HepG2 (cell line): ENCODE data around the gene RPS6KA5. TPM values are rescaled to one million over a fixed set of nuclear protein-coding genes. Genes with fewer than 3 reads are reported as not detected.

Experiments used
- CREB1 ChIP-seq, 2 experiments: fragments of 450-650 bp in 1 of 2; IDR thresholded peaks; 2 replicates each; pipeline ENCODE4 v1.6.1; 2016 to 2017; ENCODE audit warnings: control low read depth in 1 of 2, mild to moderate bottlenecking in 1 of 2, missing compliant biosample characterization in 1 of 2, missing genetic modification characterization in 1 of 2
- GMEB1 ChIP-seq: sonication (generic); formaldehyde crosslinking; IDR thresholded peaks from 2 replicates; pipeline ENCODE4 v1.5.1; 2020; ENCODE audit warnings: missing genetic modification reagents, mild to moderate bottlenecking, borderline replicate concordance
- GMEB2 ChIP-seq: IDR thresholded peaks from 2 replicates; pipeline ENCODE4 v1.6.1; 2016; ENCODE audit warnings: missing biosample characterization, missing genetic modification reagents, low read depth
- HIC2 ChIP-seq: sonication (generic); formaldehyde crosslinking; IDR thresholded peaks from 2 replicates; pipeline ENCODE4 v1.9.0; 2022; ENCODE audit warnings: low read depth, missing genetic modification reagents
- HMG20B ChIP-seq: conservative IDR thresholded peaks from 2 replicates; pipeline ENCODE4 v1.6.1; 2016; ENCODE audit warnings: missing genetic modification reagents, missing compliant biosample characterization
- ISX ChIP-seq: sonication (generic); formaldehyde crosslinking; conservative IDR thresholded peaks from 2 replicates; pipeline ENCODE4 v1.5.0; 2020; ENCODE audit warnings: missing genetic modification reagents
- KLF12 ChIP-seq: sonication (generic); formaldehyde crosslinking; IDR thresholded peaks from 2 replicates; pipeline ENCODE4 v1.4.0; 2020; ENCODE audit warnings: missing genetic modification reagents, borderline replicate concordance
- NFIB ChIP-seq: sonication (generic); formaldehyde crosslinking; IDR thresholded peaks from 2 replicates; pipeline ENCODE4 v1.9.0; 2021; ENCODE audit warnings: missing genetic modification reagents, mild to moderate bottlenecking, borderline replicate concordance
- NFKB2 ChIP-seq: sonication (generic); formaldehyde crosslinking; IDR thresholded peaks from 2 replicates; pipeline ENCODE4 v1.4.0; 2020; ENCODE audit warnings: missing genetic modification reagents, borderline replicate concordance
- RFX5 ChIP-seq: IDR thresholded peaks from 2 replicates; pipeline ENCODE4 v1.6.1; 2011; ENCODE audit warnings: low read depth, low read length, improper control_type of control experiment
- SATB2 ChIP-seq: sonication (generic); formaldehyde crosslinking; IDR thresholded peaks from 2 replicates; pipeline ENCODE4 v1.5.0; 2020; ENCODE audit warnings: missing genetic modification reagents
- THAP8 ChIP-seq: sonication (generic); formaldehyde crosslinking; IDR thresholded peaks from 2 replicates; pipeline ENCODE4 v1.5.1; 2020; ENCODE audit warnings: missing genetic modification reagents, mild to moderate bottlenecking, borderline replicate concordance
- ZBTB8A ChIP-seq: sonication (generic); formaldehyde crosslinking; IDR thresholded peaks from 2 replicates; pipeline ENCODE4 v1.4.0; 2020; ENCODE audit warnings: mild to moderate bottlenecking, low read depth, missing genetic modification reagents, borderline replicate concordance
- ZNF142 ChIP-seq: sonication (generic); formaldehyde crosslinking; IDR thresholded peaks from 2 replicates; pipeline ENCODE4 v1.4.0; 2020; ENCODE audit warnings: missing genetic modification reagents
- ZNF501 ChIP-seq: sonication (generic); formaldehyde crosslinking; IDR thresholded peaks from 2 replicates; pipeline ENCODE4 v1.5.1; 2020; ENCODE audit warnings: mild to moderate bottlenecking, moderate library complexity, missing genetic modification reagents
- ZNF782 ChIP-seq: sonication (generic); formaldehyde crosslinking; IDR thresholded peaks from 2 replicates; pipeline ENCODE4 v1.4.0; 2020; ENCODE audit warnings: missing genetic modification reagents, mild to moderate bottlenecking, borderline replicate concordance
- ZNF790 ChIP-seq: sonication (generic); formaldehyde crosslinking; IDR thresholded peaks from 2 replicates; pipeline ENCODE4 v1.8.0; 2022; ENCODE audit warnings: missing genetic modification reagents, mild to moderate bottlenecking, borderline replicate concordance
- polyA plus RNA-seq, 8 experiments: library from polyadenylated mRNA; depleted of rRNA in 3 of 8; stranded (reverse) in 7 of 8; unstranded in 1 of 8; fragments of >200 nt; fragmentation: Illumina TruSeq in 4 of 8; extraction: Trizol in 4 of 8; gene quantifications; 2 replicates each; pipeline versions ENCODE4 v1.2.1 to v1.2.3, GENCODE V29; 2011 to 2016; ENCODE audit warnings: low read depth in 4 of 8, missing spikeins in 1 of 8, mixed read lengths in 1 of 8; ENCODE audit not compliant: insufficient read depth in 1 of 8
- total RNA-seq, 5 experiments: library from RNA; depleted of rRNA; stranded (reverse); fragments of >200 nt; fragmentation: Illumina TruSeq; extraction: Trizol; gene quantifications; 2 replicates each; pipeline ENCODE4 v1.2.3, GENCODE V29; 2016; ENCODE audit warnings: low read depth in 1 of 5

The RPS6KA5 gene
- total and polyA plus RNA-seq, 2 of the 13 experiments (the other 11 are each of a cell fraction or from before 2014, with no cell fraction given), result 0.50 to 0.58 TPM

GRCh38 chr14:91060351-91061055 lies at the start of gene RPS6KA5 (continued):
- TF ChIP-seq ZBTB8A (CRISPR knock-in tag) (no peak), NFKB2 (CRISPR knock-in tag) (no peak), ZNF782 (CRISPR knock-in tag) (no peak), ZNF501 (CRISPR knock-in tag) (peak; percentile 51; the same call in 1 of the 2 replicates), NFIB (CRISPR knock-in tag) (no peak), HIC2 (CRISPR knock-in tag) (no peak), RFX5 (peak; percentile 92), KLF12 (CRISPR knock-in tag) (0 out of 2 replicates have a peak, but pooled peaks have one; percentile 37), GMEB2 (CRISPR knock-in tag) (no peak), GMEB1 (CRISPR knock-in tag) (peak; percentile 79), ZNF790 (CRISPR knock-in tag) (no peak), THAP8 (CRISPR knock-in tag) (no peak), HMG20B (CRISPR knock-in tag) (no peak), ISX (CRISPR knock-in tag) (no peak), ZNF142 (CRISPR knock-in tag) (peak; percentile 24; the same call in 1 of the 2 replicates), CREB1 (IDR thresholded peaks at IDR 0.05) (peak; percentile 92), CREB1 (CRISPR knock-in tag; IDR thresholded peaks at IDR 0.05) (peak; percentile 97), SATB2 (CRISPR knock-in tag) (no peak)
